OCI-LY1 (cell line): ENCODE results near the gene CEP164.

Experiments
- H2AFZ ChIP-seq: fragments of 200-600 bp; sonication (generic), shearing (Covaris generic); 2 replicates; pipeline ENCODE4 v1.6.0; 2014; ENCODE audit warnings: antibody characterized with exemption, mild to moderate bottlenecking, low read length
- H3F3A ChIP-seq: fragments of 200-600 bp; sonication (generic), shearing (Covaris generic); 2 replicates; pipeline ENCODE4 v1.6.0; 2014; ENCODE audit warnings: mild to moderate bottlenecking, antibody characterized with exemption, low read length, moderate library complexity; ENCODE audit not compliant: insufficient read depth
- H3K27ac ChIP-seq: fragments of 200-600 bp; sonication (generic); 2 replicates; pipeline ENCODE4 v1.5.1; 2014; ENCODE audit warnings: low read length, mixed run types, mild to moderate bottlenecking, low read depth; ENCODE audit not compliant: poor library complexity, severe bottlenecking
- H3K27me3 ChIP-seq: fragments of 200-600 bp; sonication (generic); 2 replicates; pipeline ENCODE4 v1.6.0; 2014; ENCODE audit warnings: antibody characterized with exemption, mild to moderate bottlenecking, low read length, moderate library complexity; ENCODE audit not compliant: insufficient read depth
- H3K36me3 ChIP-seq: fragments of 200-600 bp; sonication (generic); 2 replicates; pipeline ENCODE4 v1.6.1; 2014; ENCODE audit warnings: mild to moderate bottlenecking, antibody characterized with exemption, low read length, moderate library complexity, mixed read lengths; ENCODE audit not compliant: insufficient read depth
- H3K4me1 ChIP-seq: fragments of 200-600 bp; sonication (generic); 2 replicates; pipeline ENCODE4 v1.5.1; 2014; ENCODE audit warnings: mild to moderate bottlenecking, low read length, moderate library complexity; ENCODE audit not compliant: insufficient read depth, severe bottlenecking
- H3K4me2 ChIP-seq: fragments of 200-600 bp; sonication (generic), shearing (Covaris generic); 2 replicates; pipeline ENCODE4 v1.6.1; 2014; ENCODE audit warnings: low read length
- H3K4me3 ChIP-seq: fragments of 200-600 bp; sonication (generic); 2 replicates; pipeline ENCODE4 v1.5.1; 2014; ENCODE audit warnings: low read length, low read depth, mild to moderate bottlenecking, mixed read lengths; ENCODE audit not compliant: poor library complexity, severe bottlenecking
- H3K79me2 ChIP-seq: fragments of 200-600 bp; shearing (Covaris generic); 2 replicates; pipeline ENCODE4 v1.6.1; 2016; ENCODE audit warnings: mixed run types, low read length, mixed read lengths; ENCODE audit not compliant: insufficient read depth
- H3K9ac ChIP-seq: fragments of 200-600 bp; sonication (generic), shearing (Covaris generic); 2 replicates; pipeline ENCODE4 v1.6.1; 2014; ENCODE audit warnings: mild to moderate bottlenecking, low read length, mixed read lengths
- H3K9me2 ChIP-seq: fragments of 200-600 bp; sonication (generic), shearing (Covaris generic); 2 replicates; pipeline ENCODE4 v1.6.1; 2014; ENCODE audit warnings: low read depth, mild to moderate bottlenecking, low read length, mixed read lengths
- H3K9me3 ChIP-seq: fragments of 200-600 bp; shearing (Covaris generic); 2 replicates; pipeline ENCODE4 v1.6.1; 2014; ENCODE audit warnings: low read length, mixed read lengths
- H4K20me1 ChIP-seq: fragments of 200-600 bp; sonication (generic), shearing (Covaris generic); 2 replicates; pipeline ENCODE4 v1.6.0; 2016; ENCODE audit warnings: mild to moderate bottlenecking, low read length; ENCODE audit not compliant: insufficient read depth
- CTCF ChIP-seq: fragments of 200-600 bp; sonication (generic), shearing (Covaris generic); IDR thresholded peaks from 2 replicates; pipeline ENCODE4 v1.5.1; 2017; ENCODE audit warnings: mild to moderate bottlenecking, antibody characterized with exemption, low read length, moderate library complexity, mixed read lengths
- EZH2 ChIP-seq: fragments of 200-600 bp; sonication (generic), shearing (Covaris generic); IDR thresholded peaks from 2 replicates; pipeline ENCODE4 v1.8.0; 2017; ENCODE audit warnings: borderline replicate concordance, mixed run types, mild to moderate bottlenecking, antibody characterized with exemption, low read length, moderate library complexity, mixed read lengths

CEP164 gene

GRCh38 chr11:117392001-117392690 lies 64.5 kb downstream of the CEP164 start:
- peaks cover 13% of the 10 kb centered on the region for H3K36me3 ChIP-seq
- no peaks in the 10 kb centered on the region for H3F3A ChIP-seq
- no peak overlapping the region for H2AFZ ChIP-seq
- no peaks in the 10 kb centered on the region for H3K27me3 ChIP-seq
- H3K9me3 ChIP-seq, result no peaks in the 10 kb centered on the region
- no peak overlapping the region for H3K27ac ChIP-seq
- no peak overlapping the region for H3K4me3 ChIP-seq
- H3K4me1 ChIP-seq, result no peaks in the 10 kb centered on the region
- no peak overlapping the region for H3K9ac ChIP-seq
- no peak overlapping the region for H3K4me2 ChIP-seq
- H3K9me2 ChIP-seq, result no peaks in the 10 kb centered on the region
- TF ChIP-seq CTCF (no peak), EZH2 (no peak)
- no peaks in the 10 kb centered on the region for H3K79me2 ChIP-seq
- no peaks in the 10 kb centered on the region for H4K20me1 ChIP-seq

GRCh38 chr11:117392979-117393378 lies 65.3 kb downstream of the CEP164 start:
- Histone ChIP-seq H3K36me3 (peaks cover 18% of the 10 kb centered on the region), H3F3A (no peaks in the 10 kb centered on the region), H2AFZ (no peak overlapping the region), H4K20me1 (no peaks in the 10 kb centered on the region), H3K27me3 (no peaks in the 10 kb centered on the region), H3K4me3 (no peak overlapping the region), H3K4me1 (no peaks in the 10 kb centered on the region), H3K9me3 (no peaks in the 10 kb centered on the region), H3K27ac (no peak overlapping the region), H3K9me2 (no peaks in the 10 kb centered on the region), H3K9ac (no peak overlapping the region), H3K79me2 (no peaks in the 10 kb centered on the region), H3K4me2 (no peak overlapping the region)
- TF ChIP-seq EZH2, result no peak
- no peak for TF ChIP-seq CTCF

GRCh38 chr11:117394221-117394925 lies 66.7 kb downstream of the CEP164 start:
- Histone ChIP-seq H3K79me2 (no peaks in the 10 kb centered on the region), H3F3A (no peaks in the 10 kb centered on the region), H3K9me3 (no peaks in the 10 kb centered on the region), H3K4me2 (no peak overlapping the region), H3K4me3 (no peak overlapping the region), H2AFZ (no peak overlapping the region), H3K9me2 (no peaks in the 10 kb centered on the region), H3K4me1 (no peaks in the 10 kb centered on the region), H3K36me3 (peaks cover 22% of the 10 kb centered on the region), H4K20me1 (no peaks in the 10 kb centered on the region), H3K9ac (no peak overlapping the region), H3K27ac (no peak overlapping the region), H3K27me3 (no peaks in the 10 kb centered on the region)
- TF ChIP-seq EZH2 (no peak), CTCF (no peak)
